NCI-H1436 treated with DMSO at 0.1 percent for 48 hours (cell line): ENCODE measurements around the gene BHLHE23.

Source experiments
- DNase-seq: peaks from one replicate; lab custom pipeline; 2025; lab: John Stamatoyannopoulos, UW

The BHLHE23 gene

GRCh38 chr20:62991196-62991807, 15.5 kb downstream of the BHLHE23 start:
- no peak for DNase-seq

GRCh38 chr20:62990306-62990825, 16.4 kb downstream of the BHLHE23 start:
- DNase-seq, result no peak

- no peak for DNase-seq
Measured at GRCh38 chr20:62989201-62989601, 17.6 kb downstream of the BHLHE23 start.

- DNase-seq, result no peak
Measured at GRCh38 chr20:62987114-62987513, 19.6 kb downstream of the BHLHE23 start.

DNA sequence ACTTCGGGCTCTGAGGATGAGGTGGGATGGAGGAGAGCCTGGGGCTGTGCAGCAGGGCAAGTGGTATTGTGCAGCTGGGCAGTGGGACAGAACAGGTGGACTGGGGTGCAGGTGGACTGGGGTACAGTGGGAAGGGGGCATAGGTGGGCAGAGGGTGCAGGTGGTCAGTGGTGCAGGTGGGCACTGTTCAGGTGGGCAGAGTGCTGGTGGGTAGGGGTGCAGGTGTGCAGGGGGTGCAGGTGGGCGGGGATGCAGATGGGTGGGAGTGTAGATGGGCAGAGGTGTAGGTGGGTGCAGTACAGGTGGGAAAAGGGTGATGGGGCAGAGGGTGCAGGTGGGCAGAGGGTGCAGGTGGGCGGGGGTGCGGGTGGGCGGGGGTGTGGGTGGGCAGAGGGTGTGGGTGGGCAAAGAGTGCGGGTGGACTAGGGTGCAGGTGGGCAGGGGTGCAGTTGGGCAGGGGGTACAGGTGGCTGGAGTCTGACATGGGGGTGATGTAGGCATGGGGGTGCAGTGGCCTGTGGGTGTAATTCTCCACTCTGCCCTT, 20.4 kb downstream of the BHLHE23 start:
- DNase-seq, result no peak

GRCh38 chr20:62985444-62985778, 21.4 kb downstream of the BHLHE23 start:
- DNase-seq, result no peak

DNA sequence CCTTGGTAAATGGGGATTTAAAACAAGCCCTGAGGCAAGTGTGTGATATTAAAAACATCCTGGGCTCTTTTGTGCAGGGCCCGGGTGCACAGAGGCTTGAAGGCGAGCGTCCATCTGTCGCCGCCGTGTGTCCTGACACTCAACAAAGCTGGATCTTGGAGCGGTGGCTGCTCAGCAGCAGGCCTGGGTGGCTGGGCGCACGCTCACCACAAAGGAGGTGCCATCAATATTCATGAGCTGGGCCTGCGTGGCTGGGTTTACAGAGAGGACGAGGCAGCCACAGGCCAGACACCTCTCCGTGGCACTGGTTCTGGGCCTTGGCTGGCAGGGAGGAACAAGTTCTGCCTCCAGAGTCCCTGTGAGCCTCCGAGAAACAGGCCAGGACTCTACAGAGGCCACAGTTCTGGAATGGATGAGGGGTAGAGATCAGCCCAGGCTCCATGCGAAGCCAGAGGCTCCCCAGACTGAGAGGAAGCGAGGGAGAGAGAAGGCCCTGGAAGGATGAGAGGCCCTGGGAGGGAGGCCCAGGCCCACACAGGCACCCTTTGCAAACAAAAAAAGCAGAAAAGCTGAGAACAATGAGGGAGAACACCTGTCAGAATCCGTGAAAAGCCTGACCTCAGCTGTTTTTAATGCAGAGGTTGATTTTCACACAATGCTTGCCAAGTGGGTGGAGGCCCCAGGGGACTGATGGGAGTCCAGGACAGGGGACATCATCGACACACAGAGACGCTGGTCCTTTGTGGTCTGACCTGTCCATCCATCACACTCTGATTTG, 21.9 kb downstream of the BHLHE23 start:
- DNase-seq, result no peak

DNA sequence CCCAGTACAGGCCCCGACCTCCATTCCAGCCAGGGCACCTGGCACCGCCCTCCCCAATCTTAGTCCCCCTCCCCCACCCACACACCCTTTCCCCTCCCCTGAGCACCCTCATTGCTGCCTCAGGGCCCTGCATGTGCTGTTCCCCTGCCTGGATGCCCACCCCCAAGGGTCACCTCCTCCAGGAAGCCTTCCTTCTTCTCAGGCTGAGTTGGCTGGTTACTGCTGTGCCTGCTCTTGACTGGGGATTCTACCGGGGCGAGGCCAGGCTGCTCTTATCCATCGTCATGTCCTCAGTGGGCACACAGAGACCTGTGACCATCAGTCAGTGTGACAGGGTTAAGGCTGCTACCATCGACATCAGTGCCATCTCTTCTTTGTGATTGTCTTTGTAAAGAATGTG, 23.6 kb downstream of the BHLHE23 start:
- DNase-seq, result no peak

- DNase-seq, result no peak
Measured at GRCh38 chr20:62982124-62983075, 24.4 kb downstream of the BHLHE23 start.

GRCh38 chr20:62980970-62981369, 25.8 kb downstream of the BHLHE23 start:
- DNase-seq, result peak; percentile 66

- DNase-seq, result peak; percentile 84
Measured at GRCh38 chr20:62980380-62980960, 26.3 kb downstream of the BHLHE23 start.

- DNase-seq, result no peak
Measured at GRCh38 chr20:62979876-62980373, 26.8 kb downstream of the BHLHE23 start.

- no peak for DNase-seq
Measured at GRCh38 chr20:62979310-62979709, 27.5 kb downstream of the BHLHE23 start.

DNA sequence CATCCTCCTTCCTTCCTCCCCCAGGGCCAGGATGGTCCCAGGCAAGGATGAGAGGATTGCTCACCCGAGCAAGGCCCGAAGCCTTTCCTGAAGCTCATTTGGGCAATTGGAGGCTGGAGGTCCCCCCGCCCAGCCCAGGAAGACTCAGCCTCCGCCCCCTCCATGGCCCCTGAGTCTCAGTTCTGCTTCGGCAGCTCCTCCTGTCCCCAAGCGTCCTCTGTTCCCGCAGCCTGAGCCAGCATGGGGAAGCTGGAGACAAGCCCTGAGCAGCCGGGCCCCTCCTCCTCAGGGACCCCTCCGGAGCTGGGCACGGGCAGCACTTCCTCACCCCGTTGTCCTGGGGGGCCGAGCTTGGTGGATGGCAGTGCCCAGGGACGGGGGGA, 28.2 kb downstream of the BHLHE23 start:
- no peak for DNase-seq

DNA sequence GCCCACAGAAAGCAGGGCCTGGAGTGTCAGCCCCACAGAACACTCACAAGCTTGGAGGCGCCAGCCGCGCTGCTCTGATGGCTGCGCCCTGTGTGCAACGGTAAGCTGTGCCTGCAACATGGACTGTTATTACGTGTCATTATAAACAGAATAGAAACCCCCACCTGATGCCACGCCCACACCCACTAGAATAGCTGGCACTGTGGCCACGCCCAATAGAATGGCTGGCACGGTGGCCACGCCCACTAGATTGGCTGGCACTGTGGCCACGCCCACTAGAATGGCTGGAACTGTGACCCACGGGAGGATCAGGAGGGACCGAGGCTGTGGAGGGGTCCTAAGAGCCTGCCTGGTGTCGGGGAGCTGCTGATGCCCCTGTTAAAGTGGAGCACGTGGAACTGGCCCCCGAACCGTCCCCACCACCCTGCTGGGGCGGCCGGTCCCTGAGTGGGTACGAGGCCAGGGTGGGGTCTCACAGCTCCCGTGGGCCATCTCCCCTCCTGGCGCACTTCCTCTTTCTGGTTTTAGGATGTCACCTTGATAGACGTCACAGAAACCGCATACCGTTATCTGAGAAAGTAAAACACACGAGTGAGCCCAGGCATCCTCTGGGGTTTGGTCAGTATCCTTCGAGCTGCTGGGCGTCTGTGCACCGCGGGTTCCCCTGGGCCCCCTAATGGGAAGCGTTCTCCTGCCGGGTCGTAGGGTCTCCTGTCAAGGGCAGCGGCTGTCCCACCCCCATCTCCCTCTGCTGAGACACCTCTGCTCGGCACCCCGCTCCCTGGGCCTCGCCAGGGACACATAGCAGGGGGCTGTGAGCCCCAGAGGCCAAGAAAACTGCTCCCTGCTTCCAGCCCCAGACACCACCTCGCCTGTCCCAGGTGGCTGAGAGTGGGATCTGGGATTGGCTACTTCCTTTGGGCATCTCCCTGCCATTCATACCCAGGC, 28.9 kb downstream of the BHLHE23 start:
- peak; percentile 64 for DNase-seq

GRCh38 chr20:62976886-62977285, 29.9 kb downstream of the BHLHE23 start:
- DNase-seq, result no peak

DNA sequence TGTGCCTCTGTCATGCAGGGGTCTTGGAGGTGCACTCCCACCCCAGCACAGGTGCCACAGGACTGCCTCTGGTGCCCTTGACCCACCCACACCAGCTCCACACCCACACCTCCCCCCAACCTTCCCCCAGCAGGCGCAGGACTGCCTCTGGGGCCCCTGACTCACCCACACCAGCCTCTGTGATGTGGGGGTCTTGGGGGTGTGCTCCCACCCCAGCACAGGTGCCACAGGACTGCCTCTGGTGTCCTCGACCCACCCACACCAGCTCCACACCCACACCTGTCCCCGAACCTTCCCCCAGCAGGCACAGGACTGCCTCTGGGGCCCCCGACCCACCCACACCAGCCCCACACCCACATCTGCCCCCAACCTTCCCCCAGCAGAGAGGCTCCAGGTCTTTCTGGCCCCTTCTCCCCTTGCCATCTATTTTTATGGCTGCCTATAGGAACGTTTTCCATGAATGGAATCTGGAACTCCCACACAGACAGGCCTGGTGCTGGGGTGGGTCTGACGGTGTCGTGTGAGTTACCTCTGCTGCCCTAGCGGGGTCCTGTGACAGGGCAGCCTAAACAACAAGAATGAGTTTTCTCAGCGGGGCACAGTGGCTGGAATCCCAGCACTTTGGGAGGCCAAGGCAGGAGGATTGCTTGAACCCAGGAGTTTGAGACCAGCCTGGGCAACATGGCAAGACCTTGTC, 30.8 kb downstream of the BHLHE23 start:
- DNase-seq, result no peak

GRCh38 chr20:62975251-62975760, 31.5 kb downstream of the BHLHE23 start:
- DNase-seq, result no peak
